Medulla oblongata (tissue), 1 donor: Measurements from ENCODE around the gene GJA8.
"Not testable (repeated sequence)": the region's sequence is repeated elsewhere in the genome, so short reads cannot be mapped to it uniquely, and the experiment has no call there.

Source experiments
- DNase-seq: peaks from one replicate; pipeline ENCODE4 v3.0.0-alpha.2; 2015; ENCODE audit errors: extremely low spot score

Gene GJA8

GRCh38 chr1:147927689-147928088, 25.1 kb downstream of the GJA8 start:
- DNase-seq, result not testable (repeated sequence)

DNA sequence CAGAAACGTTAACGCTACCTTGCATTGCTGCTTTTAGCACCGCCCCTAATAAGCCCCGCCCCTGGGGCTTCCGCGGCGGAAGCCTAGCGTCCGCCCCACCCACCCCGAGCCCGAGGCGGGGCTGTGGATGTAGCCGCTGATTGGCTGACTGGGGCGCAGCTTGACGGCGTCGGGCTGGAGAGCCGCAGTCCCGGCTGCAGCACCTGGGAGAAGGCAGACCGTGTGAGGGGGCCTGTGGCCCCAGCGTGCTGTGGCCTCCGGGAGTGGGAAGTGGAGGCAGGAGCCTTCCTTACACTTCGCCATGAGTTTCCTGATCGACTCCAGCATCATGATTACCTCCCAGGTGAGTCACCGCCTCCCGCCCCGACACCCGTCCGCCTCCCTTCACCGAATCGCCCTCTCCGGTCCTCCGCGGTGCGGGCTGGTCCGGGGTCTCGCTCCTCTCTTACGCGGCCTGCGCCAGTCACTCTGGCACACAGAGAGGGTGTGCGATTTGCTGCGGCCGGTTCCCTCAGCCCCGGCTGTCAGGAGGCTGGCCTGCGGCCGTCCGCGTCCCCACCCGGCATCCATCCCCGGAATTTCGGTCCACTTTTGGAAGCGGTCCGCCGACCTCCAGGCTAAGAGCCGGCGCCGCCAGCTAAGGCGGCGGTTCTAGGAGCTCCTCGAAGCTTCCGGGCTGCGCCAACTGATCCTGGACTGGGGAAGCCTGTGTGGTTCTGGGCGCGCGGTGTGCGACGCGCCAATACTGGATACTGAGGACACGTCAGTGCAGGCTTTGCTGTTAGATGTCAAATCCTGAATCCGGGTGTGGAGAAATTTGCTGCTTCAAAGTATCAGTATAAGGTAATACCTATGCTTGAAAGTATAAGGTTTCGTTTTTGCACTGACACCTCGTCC, 25.9 kb downstream of the GJA8 start, which contains the start of gene GPR89B:
Gene GPR89B (plus strand): TSS at position 185 of the 897 bp plus-strand sequence. CDS start 117 bp downstream, at position 302.
- DNase-seq, result peak; percentile 92

DNA sequence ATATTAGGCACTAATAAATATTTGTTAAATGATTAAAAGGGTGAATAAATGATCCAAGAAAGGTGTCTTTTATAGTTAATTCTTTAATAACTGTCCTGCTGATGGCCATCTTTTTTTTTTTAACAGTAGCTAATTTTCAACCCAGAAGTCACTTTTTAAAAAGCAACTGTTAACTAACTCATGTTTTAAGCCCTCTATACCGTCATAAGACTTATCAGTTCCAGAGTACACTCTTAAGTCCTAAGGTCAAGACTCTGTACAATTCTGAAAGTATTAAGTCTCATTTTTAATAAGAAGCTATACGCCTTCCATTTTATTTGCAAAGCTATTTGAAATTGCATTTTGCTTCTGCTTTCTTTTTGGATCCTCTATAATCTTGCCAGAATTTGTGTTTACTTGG, 28.5 kb downstream of the GJA8 start:
- not testable (repeated sequence) for DNase-seq

GRCh38 chr1:147935296-147935695, 32.7 kb downstream of the GJA8 start:
- peak; percentile 25 for DNase-seq

DNA sequence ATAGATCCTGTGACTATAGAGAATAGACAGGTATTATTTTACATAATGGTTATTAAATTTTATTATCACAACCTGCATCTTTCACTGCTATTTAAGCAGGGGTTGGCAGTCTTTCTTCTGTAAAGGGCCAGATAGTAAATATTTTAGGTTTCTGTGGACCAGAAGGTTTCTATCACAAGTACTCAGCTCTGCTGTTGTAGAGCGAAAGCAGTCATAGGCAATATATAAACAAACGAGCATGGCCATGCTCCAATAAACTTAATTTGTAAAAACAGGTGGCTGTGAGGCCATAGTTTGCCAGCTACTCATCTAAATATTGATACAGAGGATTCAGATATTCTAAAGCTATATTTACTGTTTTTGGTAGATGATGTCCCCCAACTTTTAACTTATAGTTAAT, 37.9 kb downstream of the GJA8 start:
- not testable (repeated sequence) for DNase-seq

- not testable (repeated sequence) for DNase-seq
These were observed 40.0 kb downstream of the GJA8 start for GRCh38 chr1:147942563-147942962.

DNA sequence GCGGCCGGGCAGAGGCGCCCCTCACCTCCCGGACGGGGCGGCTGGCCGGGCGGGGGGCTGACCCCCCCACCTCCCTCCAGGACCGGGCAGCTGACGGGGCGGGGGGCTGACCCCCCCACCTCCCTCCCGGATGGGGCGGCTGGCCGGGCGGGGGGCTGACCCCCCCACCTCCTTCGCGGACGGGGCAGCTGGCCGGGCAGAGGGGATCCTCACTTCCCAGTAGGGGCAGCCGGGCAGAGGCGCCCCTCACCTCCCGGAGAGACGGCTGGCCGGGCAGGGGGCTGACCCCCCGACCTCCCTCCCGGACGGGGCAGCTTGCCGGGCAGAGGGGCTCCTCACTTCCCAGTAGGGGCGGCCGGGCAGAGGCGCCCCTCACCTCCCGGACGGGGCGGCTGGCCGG, 46.9 kb downstream of the GJA8 start:
- not testable (repeated sequence) for DNase-seq
